Stimulated activated CD4-positive, alpha-beta T cell treated with anti-CD3 and anti-CD28 coated beads, Interleukin-4, amount 100 ng/mL, for 1 hour (primary cell): ENCODE data around the gene MOBP.
"Not testable (repeated sequence)": the region's sequence is repeated elsewhere in the genome, so short reads cannot be mapped to it uniquely, and the experiment has no call there.

Source experiments
- DNase-seq: peaks from one replicate; pipeline ENCODE4 v3.0.0-alpha.2; 2020

The MOBP gene

GRCh38 chr3:39453872-39454271 lies 13.6 kb upstream of the MOBP start:
- not testable (repeated sequence) for DNase-seq

- no peak for DNase-seq
These were observed 12.8 kb upstream of the MOBP start for GRCh38 chr3:39454591-39455217.

GRCh38 chr3:39456159-39456558 lies 11.3 kb upstream of the MOBP start:
- no peak for DNase-seq

GRCh38 chr3:39457361-39457760 lies 10.1 kb upstream of the MOBP start:
- DNase-seq, result no peak

GRCh38 chr3:39458579-39458978 lies 8.9 kb upstream of the MOBP start:
- not testable (repeated sequence) for DNase-seq

GRCh38 chr3:39460677-39461076 lies 6.8 kb upstream of the MOBP start:
- DNase-seq, result no peak

- DNase-seq, result no peak
These were observed 4.2 kb upstream of the MOBP start for GRCh38 chr3:39463269-39463668.

GRCh38 chr3:39466988-39467387 lies 492 bp upstream of the MOBP start:
- no peak for DNase-seq

- DNase-seq, result no peak
These were observed 592 bp downstream of the MOBP start for GRCh38 chr3:39468108-39468436.

GRCh38 chr3:39469258-39469657 lies 1.8 kb downstream of the MOBP start:
- DNase-seq, result no peak

GRCh38 chr3:39469945-39470344 lies 2.5 kb downstream of the MOBP start:
- DNase-seq, result no peak

- DNase-seq, result no peak
These were observed 4.2 kb downstream of the MOBP start for GRCh38 chr3:39471652-39472051.

- no peak for DNase-seq
These were observed 6.1 kb downstream of the MOBP start for GRCh38 chr3:39473452-39474125.

- DNase-seq, result no peak
These were observed 6.6 kb downstream of the MOBP start for GRCh38 chr3:39474126-39474515.

- DNase-seq, result no peak
These were observed 9.3 kb downstream of the MOBP start for GRCh38 chr3:39476783-39477182.

GRCh38 chr3:39478226-39478625 lies 10.7 kb downstream of the MOBP start:
- no peak for DNase-seq

GRCh38 chr3:39479701-39480414 lies 12.4 kb downstream of the MOBP start:
- DNase-seq, result no peak

- no peak for DNase-seq
These were observed 18.1 kb downstream of the MOBP start for GRCh38 chr3:39485547-39485946.

GRCh38 chr3:39491014-39491413 lies 23.5 kb downstream of the MOBP start:
- DNase-seq, result no peak

- DNase-seq, result no peak
These were observed 24.4 kb downstream of the MOBP start for GRCh38 chr3:39491733-39492350.

- DNase-seq, result no peak
These were observed 27.3 kb downstream of the MOBP start for GRCh38 chr3:39494781-39495180.

- DNase-seq, result no peak
These were observed 30.3 kb downstream of the MOBP start for GRCh38 chr3:39497753-39498152.

- no peak for DNase-seq
These were observed 32.3 kb downstream of the MOBP start for GRCh38 chr3:39499651-39500273.

GRCh38 chr3:39501059-39501458 lies 33.6 kb downstream of the MOBP start:
- no peak for DNase-seq
